Omental fat pad (tissue), 4 donors: ENCODE data around the gene INPP5F. TPM values are rescaled to one million over a fixed set of nuclear protein-coding genes. Genes with fewer than 3 reads are reported as not detected.
"Not testable (repeated sequence)": the region's sequence is repeated elsewhere in the genome, so short reads cannot be mapped to it uniquely, and the experiment has no call there.

Experiments used
- ATAC-seq: fragments of 150-250 bp; one replicate; pipeline ENCODE4 v1.9.1; 2016; ENCODE audit warnings: mild to moderate bottlenecking, moderate library complexity; ENCODE audit not compliant: low FRiP score
- DNase-seq: peaks from one replicate; pipeline ENCODE4 v3.0.0-alpha.2; 2019; ENCODE audit warnings: low spot score
- total RNA-seq, 4 donors: library from RNA; depleted of rRNA; stranded (reverse); fragments of >200 nt; gene quantifications; one replicate each; pipeline ENCODE4 v1.1.0, GENCODE V29; 2016
- TF ChIP-seq, protein P1 (sequence below), 3 donors: fragments of 450-650 bp; IDR thresholded peaks; one replicate each; pipeline ENCODE4 v1.5.1; 2016 to 2017; ENCODE audit warnings: antibody characterized with exemption in 3 of 3, mild to moderate bottlenecking in 3 of 3, moderate library complexity in 2 of 3

The INPP5F gene
- total RNA-seq, 4 donors from 2014 or later: 7.8 to 19.8 (median 12.3) TPM

- DNase-seq: no peak
- TF ChIP-seq, protein P1, sequence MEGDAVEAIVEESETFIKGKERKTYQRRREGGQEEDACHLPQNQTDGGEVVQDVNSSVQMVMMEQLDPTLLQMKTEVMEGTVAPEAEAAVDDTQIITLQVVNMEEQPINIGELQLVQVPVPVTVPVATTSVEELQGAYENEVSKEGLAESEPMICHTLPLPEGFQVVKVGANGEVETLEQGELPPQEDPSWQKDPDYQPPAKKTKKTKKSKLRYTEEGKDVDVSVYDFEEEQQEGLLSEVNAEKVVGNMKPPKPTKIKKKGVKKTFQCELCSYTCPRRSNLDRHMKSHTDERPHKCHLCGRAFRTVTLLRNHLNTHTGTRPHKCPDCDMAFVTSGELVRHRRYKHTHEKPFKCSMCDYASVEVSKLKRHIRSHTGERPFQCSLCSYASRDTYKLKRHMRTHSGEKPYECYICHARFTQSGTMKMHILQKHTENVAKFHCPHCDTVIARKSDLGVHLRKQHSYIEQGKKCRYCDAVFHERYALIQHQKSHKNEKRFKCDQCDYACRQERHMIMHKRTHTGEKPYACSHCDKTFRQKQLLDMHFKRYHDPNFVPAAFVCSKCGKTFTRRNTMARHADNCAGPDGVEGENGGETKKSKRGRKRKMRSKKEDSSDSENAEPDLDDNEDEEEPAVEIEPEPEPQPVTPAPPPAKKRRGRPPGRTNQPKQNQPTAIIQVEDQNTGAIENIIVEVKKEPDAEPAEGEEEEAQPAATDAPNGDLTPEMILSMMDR (IDR thresholded peaks at IDR 0.05): no peak
- no peak for ATAC-seq
Measured at GRCh38 chr10:119784340-119785067, 58.7 kb downstream of the INPP5F start.

DNA sequence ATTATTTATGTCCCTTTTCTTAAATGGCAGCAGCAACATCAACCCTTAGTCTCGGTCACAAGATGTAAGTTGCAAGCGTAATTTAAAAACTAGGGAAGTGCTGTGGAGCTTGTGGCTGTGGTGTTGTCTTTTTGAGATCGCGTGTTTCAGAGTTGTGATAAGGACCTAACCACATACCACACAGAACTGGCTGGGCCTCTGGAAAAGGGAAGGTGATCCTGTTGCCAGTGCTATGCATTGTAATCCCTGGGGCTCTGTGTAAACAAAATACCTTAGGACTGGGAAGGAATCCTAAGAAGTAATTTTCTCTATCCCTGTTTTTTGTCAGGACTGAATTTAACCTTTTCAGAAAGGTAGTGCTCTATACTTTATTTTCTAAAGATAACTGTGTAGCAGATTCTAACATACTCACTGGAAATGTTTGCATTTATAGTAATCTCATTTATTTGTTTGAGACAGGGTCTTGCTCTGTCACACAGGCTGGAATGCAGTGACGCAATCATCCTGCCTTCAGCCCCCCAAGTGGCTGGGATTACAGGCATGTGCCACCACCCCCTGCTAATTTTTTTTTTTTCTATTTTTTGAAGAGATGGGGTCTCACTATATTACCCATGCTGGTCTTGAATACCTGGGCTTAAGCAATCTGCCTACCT is 60.4 kb downstream of the INPP5F start:
- no peak for ATAC-seq
- TF ChIP-seq, protein P1 (IDR thresholded peaks at IDR 0.05): no peak
- no peak for DNase-seq

- DNase-seq, ATAC-seq: not testable (repeated sequence)
Measured at GRCh38 chr10:119795101-119795500, 69.3 kb downstream of the INPP5F start.

DNA sequence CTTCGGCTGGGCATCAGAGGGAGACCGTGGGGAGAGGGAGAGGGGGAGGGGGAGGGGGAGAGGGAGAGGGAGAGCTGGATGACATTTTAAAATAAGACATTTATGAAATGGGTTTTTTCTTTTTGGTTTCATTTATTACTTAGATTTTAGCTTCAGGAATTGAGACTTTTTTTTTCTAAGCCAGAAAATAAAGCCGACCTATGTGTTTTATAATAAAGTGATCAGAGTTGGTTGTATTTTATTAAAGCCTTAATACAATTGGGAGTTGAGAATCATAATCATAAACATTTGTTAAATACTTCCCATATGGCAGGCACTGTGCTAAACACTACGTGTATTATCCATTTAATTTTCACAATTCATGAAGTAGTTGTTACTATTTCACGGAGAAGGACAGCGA is 70.2 kb downstream of the INPP5F start:
- ATAC-seq (no peak), DNase-seq (no peak)
- TF ChIP-seq, protein P1 (IDR thresholded peaks at IDR 0.05): no peak

GRCh38 chr10:119801176-119801575 is 75.3 kb downstream of the INPP5F start:
- ATAC-seq: no peak
- TF ChIP-seq, protein P1 (IDR thresholded peaks at IDR 0.05): no peak

DNA sequence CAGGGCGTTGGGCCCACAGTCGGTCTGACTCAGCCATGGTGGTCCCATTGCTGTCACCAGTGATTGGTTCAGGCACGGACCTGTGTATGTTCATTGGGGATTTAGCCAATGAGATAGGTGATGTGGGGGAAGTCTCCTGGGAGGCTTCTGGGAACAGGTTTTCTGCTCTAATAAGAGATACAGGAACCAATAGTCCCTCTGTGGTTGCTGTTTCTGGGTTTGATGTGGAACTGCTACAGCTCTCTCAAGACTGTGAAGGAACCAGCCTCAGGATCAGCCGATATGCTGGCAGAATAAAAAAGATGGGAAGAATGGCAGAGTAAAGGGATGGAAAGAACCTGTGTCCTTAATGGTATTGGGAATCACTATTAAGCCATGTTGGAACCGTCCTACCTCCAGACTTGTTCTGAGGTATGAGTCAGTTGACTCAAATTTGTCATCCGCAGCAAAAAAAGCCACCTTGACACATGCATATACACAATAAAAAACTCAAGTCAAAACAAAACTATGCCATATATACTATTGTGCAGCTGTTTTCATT is 76.2 kb downstream of the INPP5F start:
- TF ChIP-seq, protein P1 (IDR thresholded peaks at IDR 0.05): no peak
- no peak for ATAC-seq
- DNase-seq: no peak

More at GRCh38 chr10:119801176-119801575, 75.3 kb downstream of the INPP5F start:
- no peak for DNase-seq

DNA sequence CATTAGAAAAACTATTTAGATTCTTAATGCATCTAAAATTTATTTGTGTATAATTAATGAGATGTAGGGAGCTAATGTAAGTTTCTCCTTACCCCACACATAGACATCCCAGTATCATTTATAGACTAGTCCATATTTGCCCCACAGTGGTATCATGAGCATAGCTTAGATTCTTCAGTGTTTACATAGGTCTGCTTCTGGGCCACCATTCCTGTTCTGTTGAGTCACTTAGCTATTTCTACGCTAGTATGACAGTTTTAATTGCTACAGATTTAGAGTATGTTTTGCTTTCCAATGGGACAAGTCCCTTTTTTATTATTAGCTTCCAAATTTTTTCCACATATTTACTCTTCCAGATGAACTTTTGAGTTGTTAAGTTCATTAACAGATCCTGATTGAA is 77.4 kb downstream of the INPP5F start:
- DNase-seq: no peak
- TF ChIP-seq, protein P1 (IDR thresholded peaks at IDR 0.05): no peak
- ATAC-seq: no peak
